Thyroid gland (tissue), 4 donors: ENCODE results near the gene SLC25A29.

ENCODE experiments used
- POLR2A ChIP-seq, 2 donors: fragments of 450-650 bp; IDR thresholded peaks; one replicate each; pipeline ENCODE4 v1.6.1; 2017; ENCODE audit warnings: antibody characterized with exemption in 2 of 2, mild to moderate bottlenecking in 2 of 2, moderate library complexity in 1 of 2
- TF ChIP-seq, protein P1 (sequence below), 6 experiments: fragments of 200-600 bp in 3 of 6; fragments of 450-650 bp in 3 of 6; sonication (generic) in 3 of 6; IDR thresholded peaks; one replicate each; pipeline ENCODE4 v1.5.1; 2016 to 2019; ENCODE audit warnings: antibody characterized with exemption in 6 of 6, mild to moderate bottlenecking in 2 of 6, inconsistent platforms in 1 of 6, moderate library complexity in 1 of 6

DNA sequence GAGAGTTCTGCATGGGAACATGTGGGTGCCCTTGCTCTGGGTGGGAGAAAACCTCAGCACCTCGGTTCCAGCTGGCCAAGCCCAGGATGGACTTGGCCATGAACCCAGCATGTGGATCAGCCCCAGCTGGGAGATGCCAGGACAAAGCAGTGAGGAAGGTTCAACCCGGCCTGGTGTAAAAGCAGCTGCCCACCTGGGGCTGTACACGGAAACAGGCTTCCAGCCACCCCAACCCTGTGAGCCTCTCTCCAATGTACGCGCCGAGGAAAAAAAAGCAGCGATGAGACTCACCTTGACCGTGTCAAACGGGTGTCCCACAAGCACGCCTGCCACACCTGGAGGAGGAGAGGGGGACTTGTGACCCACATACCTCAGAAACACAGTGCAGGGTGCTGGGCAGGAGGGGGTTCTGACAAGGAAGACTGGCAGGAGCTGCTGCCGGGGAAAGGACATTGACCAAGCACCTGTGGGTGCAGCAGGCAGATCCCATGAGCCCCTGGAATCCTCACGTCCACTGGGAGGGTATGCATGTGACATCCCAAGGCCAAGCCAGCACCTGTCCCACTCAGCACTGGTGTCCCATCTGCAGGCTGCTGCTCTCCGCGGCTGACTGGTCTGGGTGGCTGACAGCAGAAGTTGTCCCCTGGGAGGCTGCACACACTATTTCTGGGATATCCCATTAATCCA, 7.5 kb downstream of the SLC25A29 start:
- TF ChIP-seq, protein P1, sequence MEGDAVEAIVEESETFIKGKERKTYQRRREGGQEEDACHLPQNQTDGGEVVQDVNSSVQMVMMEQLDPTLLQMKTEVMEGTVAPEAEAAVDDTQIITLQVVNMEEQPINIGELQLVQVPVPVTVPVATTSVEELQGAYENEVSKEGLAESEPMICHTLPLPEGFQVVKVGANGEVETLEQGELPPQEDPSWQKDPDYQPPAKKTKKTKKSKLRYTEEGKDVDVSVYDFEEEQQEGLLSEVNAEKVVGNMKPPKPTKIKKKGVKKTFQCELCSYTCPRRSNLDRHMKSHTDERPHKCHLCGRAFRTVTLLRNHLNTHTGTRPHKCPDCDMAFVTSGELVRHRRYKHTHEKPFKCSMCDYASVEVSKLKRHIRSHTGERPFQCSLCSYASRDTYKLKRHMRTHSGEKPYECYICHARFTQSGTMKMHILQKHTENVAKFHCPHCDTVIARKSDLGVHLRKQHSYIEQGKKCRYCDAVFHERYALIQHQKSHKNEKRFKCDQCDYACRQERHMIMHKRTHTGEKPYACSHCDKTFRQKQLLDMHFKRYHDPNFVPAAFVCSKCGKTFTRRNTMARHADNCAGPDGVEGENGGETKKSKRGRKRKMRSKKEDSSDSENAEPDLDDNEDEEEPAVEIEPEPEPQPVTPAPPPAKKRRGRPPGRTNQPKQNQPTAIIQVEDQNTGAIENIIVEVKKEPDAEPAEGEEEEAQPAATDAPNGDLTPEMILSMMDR (IDR thresholded peaks at IDR 0.05), result no peak
- TF ChIP-seq POLR2A (IDR thresholded peaks at IDR 0.05), result no peak
